ENCODE data around the gene VCAM1. TPM values are rescaled to one million over a fixed set of nuclear protein-coding genes. Genes with fewer than 3 reads are reported as not detected.

VCAM1 gene
- total and polyA plus RNA-seq, 2 of the 8 experiments (the other 6 are each of a cell fraction or from before 2014, with no cell fraction given) = 0.21 TPM; not detected in 1

GRCh38 chr1:100703052-100703451, 16.5 kb upstream of the VCAM1 start (continued):
- TF ChIP-seq E2F6 (IDR thresholded peaks at IDR 0.05) (no peak), TCF12 (IDR thresholded peaks at IDR 0.05; ENCODE audit: low read depth, low read length) (no peak), BRCA1 (IDR thresholded peaks at IDR 0.05; ENCODE audit: low read depth, low read length) (no peak), CEBPB (IDR thresholded peaks at IDR 0.05; ENCODE audit: low read depth, low read length) (no peak), RAD21 (IDR thresholded peaks at IDR 0.05 in 1 of 2, conservative IDR thresholded peaks at IDR 0.05 in 1 of 2; ENCODE audit: low read depth in 2 of 2, low read length in 2 of 2) (no peak), EGR1 (IDR thresholded peaks at IDR 0.05; ENCODE audit: borderline replicate concordance, low read depth, low read length) (no peak)

Data from H1 (cell line).